Liver (tissue), 9 donors: ENCODE data around the gene DZIP1L. TPM values are rescaled to one million over a fixed set of nuclear protein-coding genes. Genes with fewer than 3 reads are reported as not detected.
"Not testable (repeated sequence)": the region's sequence is repeated elsewhere in the genome, so short reads cannot be mapped to it uniquely, and the experiment has no call there.

ENCODE experiments used
- DNase-seq: peaks from one replicate; pipeline ENCODE4 v3.0.0-alpha.2; 2017; ENCODE audit warnings: low spot score
- H3K27ac ChIP-seq, 2 donors: one replicate each; pipeline ENCODE4 v1.7.0; 2013; ENCODE audit warnings: inconsistent platforms in 2 of 2, low read length in 2 of 2, control low read depth in 1 of 2, low read depth in 1 of 2, mild to moderate bottlenecking in 1 of 2
- H3K27me3 ChIP-seq, 4 donors: one replicate each; pipeline versions ENCODE4 v1.6.1 to v1.7.0; 2013; ENCODE audit warnings: low read length in 3 of 4, inconsistent platforms in 1 of 4, mild to moderate bottlenecking in 1 of 4, moderate library complexity in 1 of 4; ENCODE audit not compliant: control insufficient read depth in 4 of 4, insufficient read depth in 4 of 4
- H3K36me3 ChIP-seq, 4 donors: one replicate each; pipeline versions ENCODE4 v1.6.1 to v1.7.0; 2013; ENCODE audit warnings: low read length in 3 of 4, mild to moderate bottlenecking in 3 of 4, low read depth in 1 of 4, moderate library complexity in 1 of 4; ENCODE audit not compliant: control insufficient read depth in 4 of 4, insufficient read depth in 3 of 4
- H3K4me1 ChIP-seq, 4 donors: one replicate each; pipeline versions ENCODE4 v1.6.1 to v1.7.0; 2013; ENCODE audit warnings: low read length in 3 of 4, mild to moderate bottlenecking in 3 of 4, moderate library complexity in 1 of 4; ENCODE audit not compliant: control insufficient read depth in 4 of 4, insufficient read depth in 4 of 4
- H3K4me3 ChIP-seq, 3 donors: one replicate each; pipeline versions ENCODE4 v1.6.1 to v1.7.0; 2013; ENCODE audit warnings: low read length in 3 of 3, control low read depth in 1 of 3, low read depth in 1 of 3, mild to moderate bottlenecking in 1 of 3
- H3K9ac ChIP-seq, 2 donors: one replicate each; pipeline ENCODE4 v1.7.0; 2013; ENCODE audit warnings: low read length in 2 of 2, mild to moderate bottlenecking in 2 of 2, moderate library complexity in 2 of 2, control low read depth in 1 of 2, low read depth in 1 of 2
- H3K9me3 ChIP-seq, 4 donors: one replicate each; pipeline versions ENCODE4 v1.6.1 to v1.7.0; 2013; ENCODE audit warnings: low read length in 3 of 4; ENCODE audit not compliant: control insufficient read depth in 4 of 4
- GABPA ChIP-seq, 2 donors: IDR thresholded peaks in 1 of 2; conservative IDR thresholded peaks in 1 of 2; 2 replicates each; pipeline ENCODE4 v1.6.1; 2016; ENCODE audit warnings: antibody characterized with exemption in 2 of 2, mild to moderate bottlenecking in 1 of 2, moderate library complexity in 1 of 2
- JUND ChIP-seq, 2 donors: IDR thresholded peaks; 2 replicates each; pipeline ENCODE4 v1.6.1; 2016; ENCODE audit warnings: antibody characterized with exemption in 2 of 2
- NR2F2 ChIP-seq: IDR thresholded peaks from 2 replicates; pipeline ENCODE4 v1.6.1; 2016; ENCODE audit warnings: antibody characterized with exemption
- RXRA ChIP-seq, 2 donors: IDR thresholded peaks; 2 replicates each; pipeline ENCODE4 v1.6.1; 2017 to 2018; ENCODE audit warnings: antibody characterized with exemption in 2 of 2, mild to moderate bottlenecking in 1 of 2
- SP1 ChIP-seq: IDR thresholded peaks from 2 replicates; pipeline ENCODE4 v1.6.1; 2018; ENCODE audit warnings: antibody characterized with exemption, mild to moderate bottlenecking
- TAF1 ChIP-seq: conservative IDR thresholded peaks from 2 replicates; pipeline ENCODE4 v1.6.1; 2016; ENCODE audit warnings: antibody characterized with exemption, mild to moderate bottlenecking
- YY1 ChIP-seq: IDR thresholded peaks from 2 replicates; pipeline ENCODE4 v1.6.1; 2016; ENCODE audit warnings: antibody characterized with exemption, mild to moderate bottlenecking
- WGBS: extraction: QIAGEN DNeasy Blood & Tissue Kit; methylation state at CpG from one replicate; pipeline ENCODE4 v1.1.7; 2013; 5-methylcytosine and 5-hydroxymethylcytosine counted together
- polyA plus RNA-seq, 2 donors: library from polyadenylated mRNA; stranded (reverse) in 1 of 2; unstranded in 1 of 2; fragments of 200-250 nt in 1 of 2; fragments of >200 nt in 1 of 2; fragmentation: Nextera tagmentation in 1 of 2; extraction: Ambion mirVana in 1 of 2; gene quantifications; one replicate each; pipeline versions ENCODE4 v1.2.1 to v1.2.3, GENCODE V29; 2013 to 2015
- total RNA-seq, 2 donors: library from RNA; depleted of rRNA; stranded (reverse); fragments of >200 nt; gene quantifications; one replicate each; pipeline ENCODE4 v1.2.3, GENCODE V29; 2014
- TF ChIP-seq, protein P1 (sequence below): IDR thresholded peaks from 2 replicates; pipeline ENCODE4 v1.6.1; 2016; ENCODE audit warnings: antibody characterized with exemption
- TF ChIP-seq, protein P2 (sequence below): IDR thresholded peaks from 2 replicates; pipeline ENCODE4 v1.6.1; 2016; ENCODE audit warnings: antibody characterized with exemption, mild to moderate bottlenecking
- TF ChIP-seq, protein P3 (sequence below): IDR thresholded peaks from 2 replicates; pipeline ENCODE4 v1.6.1; 2016; ENCODE audit warnings: antibody characterized with exemption
- TF ChIP-seq, protein P4 (sequence below): IDR thresholded peaks from 2 replicates; pipeline ENCODE4 v1.6.1; 2016; ENCODE audit warnings: antibody characterized with exemption
- TF ChIP-seq, protein P5 (sequence below): fragments of 150-350 bp; IDR thresholded peaks from 2 replicates; pipeline ENCODE4 v1.5.1; 2017; ENCODE audit warnings: improper control_type of control experiment, low read depth, low read length; ENCODE audit not compliant: missing input control
- donor health status: healthy.
- donor health status: healthy.
- donor health status: healthy.
- donor health status: healthy.
- donor health status: healthy.

The DZIP1L gene
- total and polyA plus RNA-seq, 4 donors, result 0.62 to 5.9 (median 1.3) TPM

DNA sequence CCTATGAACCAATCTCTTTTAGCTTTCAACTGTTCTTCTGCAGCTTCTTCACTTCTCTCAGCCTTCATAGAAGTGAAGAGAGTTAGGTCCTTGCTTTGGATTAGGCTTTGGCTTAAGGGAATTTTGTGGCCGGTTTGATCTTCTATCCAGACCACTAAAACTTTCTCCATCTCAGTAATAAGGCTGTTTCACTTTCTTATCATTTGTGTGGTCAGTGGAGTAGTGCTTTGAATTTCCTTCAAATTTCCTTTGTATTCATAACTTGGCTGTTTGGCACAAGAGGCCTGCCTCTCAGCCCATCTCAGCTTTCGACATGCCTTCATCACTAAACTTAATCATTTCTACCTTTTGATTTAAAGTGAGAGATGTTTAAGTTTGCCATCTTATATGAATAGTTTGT is 21.7 kb downstream of the DZIP1L start:
- H3K27ac ChIP-seq, result no peak overlapping the region
- H3K36me3 ChIP-seq, result no peaks in the 10 kb centered on the region
- H3K4me3 ChIP-seq, result no peak overlapping the region
- 47% methylated on average over 2 of the region's 2 CpGs for WGBS
- no peak for DNase-seq
- no peaks in the 10 kb centered on the region for H3K27me3 ChIP-seq
- peaks cover 0 to 4% (median 0%) of the 10 kb centered on the region in 4 donors for H3K9me3 ChIP-seq
- TF ChIP-seq NR2F2, result no peak
- no peak for TF ChIP-seq YY1
- TF ChIP-seq RXRA (IDR thresholded peaks at IDR 0.05), result no peak
- TF ChIP-seq TAF1, result no peak
- TF ChIP-seq SP1, result no peak
- TF ChIP-seq GABPA (IDR thresholded peaks at IDR 0.05 in 1 of 2, conservative IDR thresholded peaks at IDR 0.05 in 1 of 2), result no peak
- TF ChIP-seq, protein P1, sequence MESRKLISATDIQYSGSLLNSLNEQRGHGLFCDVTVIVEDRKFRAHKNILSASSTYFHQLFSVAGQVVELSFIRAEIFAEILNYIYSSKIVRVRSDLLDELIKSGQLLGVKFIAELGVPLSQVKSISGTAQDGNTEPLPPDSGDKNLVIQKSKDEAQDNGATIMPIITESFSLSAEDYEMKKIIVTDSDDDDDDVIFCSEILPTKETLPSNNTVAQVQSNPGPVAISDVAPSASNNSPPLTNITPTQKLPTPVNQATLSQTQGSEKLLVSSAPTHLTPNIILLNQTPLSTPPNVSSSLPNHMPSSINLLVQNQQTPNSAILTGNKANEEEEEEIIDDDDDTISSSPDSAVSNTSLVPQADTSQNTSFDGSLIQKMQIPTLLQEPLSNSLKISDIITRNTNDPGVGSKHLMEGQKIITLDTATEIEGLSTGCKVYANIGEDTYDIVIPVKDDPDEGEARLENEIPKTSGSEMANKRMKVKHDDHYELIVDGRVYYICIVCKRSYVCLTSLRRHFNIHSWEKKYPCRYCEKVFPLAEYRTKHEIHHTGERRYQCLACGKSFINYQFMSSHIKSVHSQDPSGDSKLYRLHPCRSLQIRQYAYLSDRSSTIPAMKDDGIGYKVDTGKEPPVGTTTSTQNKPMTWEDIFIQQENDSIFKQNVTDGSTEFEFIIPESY, result no peak
- H3K4me1 ChIP-seq, result no peaks in the 10 kb centered on the region
- no peak overlapping the region for H3K9ac ChIP-seq

DNA sequence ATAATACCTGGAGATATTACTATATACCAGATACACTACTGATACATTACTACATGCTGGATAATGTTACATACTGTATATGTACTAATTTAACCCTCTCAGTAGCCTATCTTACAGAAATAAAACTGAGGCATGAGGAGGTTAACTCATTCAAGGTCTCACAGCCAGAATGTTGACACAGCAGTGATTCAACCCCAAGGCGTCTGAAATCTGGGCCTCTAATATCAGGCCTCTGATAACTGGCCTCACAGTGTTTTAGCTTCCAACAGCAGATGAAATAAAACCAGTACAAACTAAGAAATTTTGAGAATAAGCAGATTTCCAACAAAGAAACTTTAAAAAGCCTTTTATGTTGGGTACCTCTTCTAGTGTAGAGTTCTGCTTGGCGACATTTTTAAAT is 23.4 kb downstream of the DZIP1L start:
- TF ChIP-seq, protein P2, sequence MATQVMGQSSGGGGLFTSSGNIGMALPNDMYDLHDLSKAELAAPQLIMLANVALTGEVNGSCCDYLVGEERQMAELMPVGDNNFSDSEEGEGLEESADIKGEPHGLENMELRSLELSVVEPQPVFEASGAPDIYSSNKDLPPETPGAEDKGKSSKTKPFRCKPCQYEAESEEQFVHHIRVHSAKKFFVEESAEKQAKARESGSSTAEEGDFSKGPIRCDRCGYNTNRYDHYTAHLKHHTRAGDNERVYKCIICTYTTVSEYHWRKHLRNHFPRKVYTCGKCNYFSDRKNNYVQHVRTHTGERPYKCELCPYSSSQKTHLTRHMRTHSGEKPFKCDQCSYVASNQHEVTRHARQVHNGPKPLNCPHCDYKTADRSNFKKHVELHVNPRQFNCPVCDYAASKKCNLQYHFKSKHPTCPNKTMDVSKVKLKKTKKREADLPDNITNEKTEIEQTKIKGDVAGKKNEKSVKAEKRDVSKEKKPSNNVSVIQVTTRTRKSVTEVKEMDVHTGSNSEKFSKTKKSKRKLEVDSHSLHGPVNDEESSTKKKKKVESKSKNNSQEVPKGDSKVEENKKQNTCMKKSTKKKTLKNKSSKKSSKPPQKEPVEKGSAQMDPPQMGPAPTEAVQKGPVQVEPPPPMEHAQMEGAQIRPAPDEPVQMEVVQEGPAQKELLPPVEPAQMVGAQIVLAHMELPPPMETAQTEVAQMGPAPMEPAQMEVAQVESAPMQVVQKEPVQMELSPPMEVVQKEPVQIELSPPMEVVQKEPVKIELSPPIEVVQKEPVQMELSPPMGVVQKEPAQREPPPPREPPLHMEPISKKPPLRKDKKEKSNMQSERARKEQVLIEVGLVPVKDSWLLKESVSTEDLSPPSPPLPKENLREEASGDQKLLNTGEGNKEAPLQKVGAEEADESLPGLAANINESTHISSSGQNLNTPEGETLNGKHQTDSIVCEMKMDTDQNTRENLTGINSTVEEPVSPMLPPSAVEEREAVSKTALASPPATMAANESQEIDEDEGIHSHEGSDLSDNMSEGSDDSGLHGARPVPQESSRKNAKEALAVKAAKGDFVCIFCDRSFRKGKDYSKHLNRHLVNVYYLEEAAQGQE, result no peak
- TF ChIP-seq, protein P3, sequence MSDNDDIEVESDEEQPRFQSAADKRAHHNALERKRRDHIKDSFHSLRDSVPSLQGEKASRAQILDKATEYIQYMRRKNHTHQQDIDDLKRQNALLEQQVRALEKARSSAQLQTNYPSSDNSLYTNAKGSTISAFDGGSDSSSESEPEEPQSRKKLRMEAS, result no peak
- TF ChIP-seq GABPA (IDR thresholded peaks at IDR 0.05 in 1 of 2, conservative IDR thresholded peaks at IDR 0.05 in 1 of 2) (no peak), JUND (IDR thresholded peaks at IDR 0.05) (no peak), YY1 (no peak)
- H3K36me3 ChIP-seq, result no peaks in the 10 kb centered on the region
- H3K27me3 ChIP-seq, result no peaks in the 10 kb centered on the region

DNA sequence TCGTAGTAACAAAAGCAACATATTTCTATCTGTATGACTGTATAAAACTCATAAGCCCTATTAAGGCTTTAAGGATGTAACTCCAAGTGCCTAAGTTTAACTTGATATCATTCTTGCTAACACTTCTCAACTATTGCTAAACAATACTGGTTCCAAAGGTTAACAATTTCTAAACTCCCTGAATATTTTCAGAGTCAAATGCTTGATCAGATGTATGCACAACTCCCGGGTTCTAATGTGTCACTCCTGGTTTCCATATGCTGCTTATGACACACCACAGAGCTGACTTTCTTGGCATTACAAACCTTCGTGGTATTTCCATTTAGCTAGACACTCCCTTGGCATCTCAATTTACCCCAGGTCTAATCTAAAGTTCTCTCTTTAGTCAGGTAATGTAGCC is 26.3 kb downstream of the DZIP1L start:
- H3K36me3 ChIP-seq, result no peaks in the 10 kb centered on the region
- 76% methylated on average over 3 of the region's 3 CpGs for WGBS
- H3K9ac ChIP-seq, result no peak overlapping the region
- H3K9me3 ChIP-seq, result peaks cover 0 to 4% (median 0%) of the 10 kb centered on the region in 4 donors
- DNase-seq, result no peak
- no peaks in the 10 kb centered on the region for H3K27me3 ChIP-seq
- no peaks in the 10 kb centered on the region for H3K4me1 ChIP-seq
- H3K27ac ChIP-seq, result no peak overlapping the region
- TF ChIP-seq, protein P4, sequence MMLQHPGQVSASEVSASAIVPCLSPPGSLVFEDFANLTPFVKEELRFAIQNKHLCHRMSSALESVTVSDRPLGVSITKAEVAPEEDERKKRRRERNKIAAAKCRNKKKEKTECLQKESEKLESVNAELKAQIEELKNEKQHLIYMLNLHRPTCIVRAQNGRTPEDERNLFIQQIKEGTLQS, result no peak
- TF ChIP-seq, protein P5, sequence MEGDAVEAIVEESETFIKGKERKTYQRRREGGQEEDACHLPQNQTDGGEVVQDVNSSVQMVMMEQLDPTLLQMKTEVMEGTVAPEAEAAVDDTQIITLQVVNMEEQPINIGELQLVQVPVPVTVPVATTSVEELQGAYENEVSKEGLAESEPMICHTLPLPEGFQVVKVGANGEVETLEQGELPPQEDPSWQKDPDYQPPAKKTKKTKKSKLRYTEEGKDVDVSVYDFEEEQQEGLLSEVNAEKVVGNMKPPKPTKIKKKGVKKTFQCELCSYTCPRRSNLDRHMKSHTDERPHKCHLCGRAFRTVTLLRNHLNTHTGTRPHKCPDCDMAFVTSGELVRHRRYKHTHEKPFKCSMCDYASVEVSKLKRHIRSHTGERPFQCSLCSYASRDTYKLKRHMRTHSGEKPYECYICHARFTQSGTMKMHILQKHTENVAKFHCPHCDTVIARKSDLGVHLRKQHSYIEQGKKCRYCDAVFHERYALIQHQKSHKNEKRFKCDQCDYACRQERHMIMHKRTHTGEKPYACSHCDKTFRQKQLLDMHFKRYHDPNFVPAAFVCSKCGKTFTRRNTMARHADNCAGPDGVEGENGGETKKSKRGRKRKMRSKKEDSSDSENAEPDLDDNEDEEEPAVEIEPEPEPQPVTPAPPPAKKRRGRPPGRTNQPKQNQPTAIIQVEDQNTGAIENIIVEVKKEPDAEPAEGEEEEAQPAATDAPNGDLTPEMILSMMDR, result no peak
- TF ChIP-seq SP1 (no peak), TAF1 (no peak)
- no peak overlapping the region for H3K4me3 ChIP-seq

More for the DNA sequence above, 23.4 kb downstream of the DZIP1L start:
- 83% methylated on average over 2 of the region's 2 CpGs for WGBS
- Histone ChIP-seq H3K9ac (no peak overlapping the region), H3K4me3 (no peak overlapping the region), H3K27ac (no peak overlapping the region), H3K4me1 (no peaks in the 10 kb centered on the region), H3K9me3 (peaks cover 0 to 4% (median 0%) of the 10 kb centered on the region in 4 donors)
- no peak for DNase-seq

DNA sequence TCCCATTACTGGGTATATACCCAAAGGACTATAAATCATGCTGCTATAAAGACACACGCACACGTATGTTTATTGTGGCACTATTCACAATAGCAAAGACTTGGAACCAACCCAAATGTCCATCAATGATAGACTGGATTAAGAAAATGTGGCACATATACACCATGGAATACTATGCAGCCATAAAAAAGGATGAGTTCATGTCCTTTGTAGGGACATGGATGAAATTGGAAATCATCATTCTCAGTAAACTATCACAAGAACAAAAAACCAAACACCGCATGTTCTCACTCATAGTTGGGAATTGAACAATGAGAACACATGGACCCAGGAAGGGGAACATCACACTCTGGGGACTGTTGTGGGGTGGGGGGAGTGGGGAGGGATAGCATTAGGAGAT is 29.7 kb downstream of the DZIP1L start:
- not testable (repeated sequence) for H3K27me3 ChIP-seq, H3K27ac ChIP-seq, H3K36me3 ChIP-seq, H3K9ac ChIP-seq, H3K4me3 ChIP-seq, H3K9me3 ChIP-seq, H3K4me1 ChIP-seq, DNase-seq
- 100% methylated on average over 1 of the region's 3 CpGs for WGBS
